Epidermal melanocyte (primary cell): ENCODE measurements around the gene NECAB2.

ENCODE experiments used
- DNase-seq: peaks from one replicate; pipeline ENCODE4 v3.0.0; 2011; ENCODE audit warnings: low spot score; ENCODE audit not compliant: insufficient read length

Gene NECAB2

DNA sequence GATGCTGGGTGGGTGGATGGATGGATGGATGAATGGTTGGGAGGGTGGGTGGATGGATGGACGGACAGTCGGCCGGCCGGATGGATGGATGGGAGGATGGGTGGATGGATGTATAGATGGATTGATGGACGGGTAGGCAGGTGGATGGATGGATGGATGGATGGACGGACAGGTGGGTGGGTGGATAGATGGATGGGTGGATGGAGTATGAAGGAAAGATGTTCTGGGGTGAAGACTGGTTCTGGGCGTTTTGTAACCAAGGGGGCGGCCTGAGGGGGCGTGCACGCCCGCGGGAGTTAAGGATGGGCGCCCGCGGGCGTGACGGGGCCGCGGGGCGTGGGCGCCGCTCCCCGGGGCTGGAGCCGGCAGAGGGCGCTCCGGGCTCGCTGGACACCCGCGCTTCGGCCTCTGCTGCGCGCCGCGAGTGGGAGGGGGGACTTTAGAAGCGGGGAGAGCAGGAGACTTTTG is at the start of gene NECAB2:
Gene NECAB2, plus strand, starts transcription at position 407 of the 468 bp plus-strand sequence. CDS start 405 bp downstream, outside the sequence.
- peak; percentile 70 for DNase-seq

DNA sequence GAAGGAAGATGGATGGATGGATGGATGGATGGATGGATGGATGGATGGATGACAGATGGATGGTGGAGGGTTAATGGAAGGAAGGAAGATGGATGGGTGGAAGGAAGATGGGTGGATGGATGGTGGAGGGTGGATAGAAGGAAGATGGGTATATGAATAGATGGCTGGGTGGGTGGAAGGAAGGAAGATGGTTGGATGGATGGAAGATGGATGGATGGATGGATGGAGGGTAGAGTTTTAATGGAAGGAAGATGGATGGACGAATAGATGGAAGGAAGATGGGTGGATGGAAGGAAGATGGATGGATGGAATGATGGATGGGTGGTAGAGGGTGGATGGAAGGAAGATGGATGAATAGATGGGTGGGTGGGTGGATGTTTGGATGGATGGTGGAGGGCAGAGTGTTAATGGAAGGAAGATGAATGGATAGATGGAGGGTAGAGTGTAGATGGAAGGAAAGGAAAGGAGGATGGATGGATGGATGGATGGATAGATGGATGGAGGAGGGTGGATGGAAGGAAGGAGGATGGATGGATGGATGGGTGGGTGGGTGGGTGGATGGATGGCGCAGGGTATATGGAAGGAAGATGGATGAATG is 47.1 kb upstream of the NECAB2 start:
- DNase-seq = no peak

DNA sequence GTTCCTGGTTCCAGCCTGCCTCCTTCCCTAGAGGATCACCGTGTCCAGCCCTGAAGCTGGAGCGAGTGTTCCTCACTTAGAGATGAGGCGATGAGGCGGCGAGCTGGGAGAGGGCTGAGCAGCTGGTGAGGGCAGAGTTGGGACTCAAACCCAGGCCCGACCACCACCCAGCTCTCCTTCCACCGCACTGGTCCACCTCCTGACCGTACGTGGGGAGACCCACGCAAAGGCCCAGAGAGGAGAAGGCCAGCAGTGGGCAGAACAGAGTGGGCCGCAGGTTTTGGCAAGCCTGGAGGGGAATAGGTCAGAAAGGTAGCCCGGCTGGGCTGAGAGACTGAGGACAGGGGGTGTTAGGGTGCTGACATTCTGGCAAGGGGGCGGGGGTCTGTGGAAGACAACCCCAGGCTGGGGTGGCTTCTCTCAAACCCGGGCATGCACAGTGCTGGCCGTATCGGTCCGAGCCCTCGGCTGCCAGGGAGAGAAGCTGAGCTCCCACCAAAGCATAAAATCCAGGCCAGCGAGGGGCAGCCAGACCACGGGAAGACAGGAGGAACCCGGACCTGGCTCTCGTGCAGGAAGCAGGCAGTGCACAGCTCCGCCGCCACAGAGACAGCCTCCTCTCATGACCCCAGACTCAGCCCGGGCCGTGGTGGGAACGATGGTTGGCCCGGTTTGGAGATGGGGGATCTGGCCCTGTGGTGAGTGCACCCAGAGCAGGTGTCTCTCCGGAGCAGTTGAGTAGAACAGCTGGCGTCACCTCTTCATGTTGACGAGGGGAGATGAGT is 44.3 kb upstream of the NECAB2 start:
- no peak for DNase-seq

DNA sequence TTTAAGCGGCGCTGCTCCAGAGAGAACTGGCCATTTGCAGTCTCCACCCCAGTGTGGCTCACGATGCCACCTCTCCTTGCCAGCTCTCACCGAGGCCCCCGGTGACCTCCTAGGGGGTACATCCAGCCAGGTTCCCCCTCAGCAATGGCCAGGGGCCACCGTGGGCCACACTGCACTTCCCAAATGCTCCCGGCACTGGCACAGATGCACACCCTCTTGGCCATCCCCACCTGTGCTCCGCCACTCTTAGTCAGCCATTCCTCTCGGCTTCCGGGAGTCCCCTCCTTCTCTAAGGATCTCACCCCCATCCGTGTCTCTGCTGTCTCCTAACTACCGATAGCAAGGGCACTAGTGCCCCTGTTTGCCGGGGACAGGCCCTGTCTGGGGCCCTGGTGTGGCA is 43.4 kb upstream of the NECAB2 start:
- DNase-seq = no peak

DNA sequence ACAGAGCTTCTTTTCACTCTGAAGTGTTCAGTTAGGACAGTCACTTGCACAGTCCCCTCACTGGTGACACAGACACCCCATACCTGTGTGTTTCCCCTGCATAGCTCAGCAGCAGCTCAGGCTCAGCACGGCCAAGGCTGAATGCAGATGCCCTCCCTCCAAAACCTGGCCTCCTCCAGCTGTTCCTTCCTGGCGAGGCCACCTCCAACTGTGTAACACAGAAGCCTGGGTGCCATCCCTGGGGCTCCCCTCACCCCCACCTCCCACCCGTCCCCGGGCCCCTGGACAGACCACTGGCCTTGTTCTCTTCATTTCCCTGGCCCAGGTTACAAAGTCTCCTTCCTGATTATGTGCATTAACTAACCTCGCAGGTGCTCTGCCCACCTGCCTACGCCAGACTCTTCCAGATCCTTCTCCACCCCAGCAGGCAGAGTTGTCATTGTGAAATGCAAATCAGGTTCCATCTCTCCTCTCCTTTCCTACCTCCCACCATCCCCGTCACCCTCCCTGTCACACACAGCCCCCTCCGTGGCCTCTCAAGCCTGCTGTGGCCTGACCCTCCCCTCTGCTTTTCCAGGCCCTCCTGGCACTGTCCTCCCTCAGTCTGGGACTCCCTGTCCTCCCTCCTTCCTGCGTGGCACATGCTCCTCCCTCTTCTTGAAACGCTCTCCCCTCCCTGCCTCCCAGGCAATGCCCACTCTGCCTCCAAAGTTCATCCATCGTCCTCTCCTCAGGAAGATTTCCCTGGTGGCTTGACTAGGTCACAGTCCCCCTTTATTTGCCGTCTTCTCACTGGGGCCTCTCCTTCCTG is 42.7 kb upstream of the NECAB2 start:
- no peak for DNase-seq

DNA sequence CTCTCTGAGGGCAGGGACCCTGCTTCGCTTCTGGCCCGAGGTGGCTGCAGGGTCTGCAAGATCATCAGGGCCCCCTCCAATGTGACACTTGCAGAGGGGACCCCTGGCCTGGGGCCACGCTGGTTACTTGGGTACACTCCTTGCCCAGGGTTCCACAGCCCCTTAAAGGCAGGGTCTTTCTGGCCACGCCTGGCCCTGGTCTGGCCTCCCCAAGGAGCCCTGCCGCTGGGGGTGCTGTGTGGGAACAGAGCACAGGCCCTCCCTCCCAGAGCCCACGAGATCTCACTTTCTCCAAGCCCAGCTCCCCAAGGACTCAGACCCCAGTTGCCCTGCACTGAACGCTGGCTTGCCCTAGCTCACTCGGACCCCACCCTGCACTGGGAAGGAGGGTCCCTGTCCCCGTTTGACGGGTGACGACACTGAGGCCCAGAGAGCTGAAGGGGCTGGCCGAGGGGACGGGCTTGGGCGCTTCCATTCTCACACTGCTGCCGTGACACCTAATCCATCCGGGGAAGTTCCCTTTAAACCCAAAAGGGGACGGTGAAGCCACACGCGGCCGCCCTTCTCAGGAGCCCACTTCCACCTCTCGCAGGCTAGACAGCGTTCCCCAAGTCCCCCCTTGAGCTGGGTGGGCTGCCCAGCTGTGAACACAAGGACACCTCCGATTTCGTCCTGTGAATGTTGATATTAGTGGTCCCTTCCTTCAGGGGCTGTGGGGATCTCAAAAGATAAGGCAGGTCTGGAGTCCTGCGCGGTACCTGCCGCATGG is 41.9 kb upstream of the NECAB2 start:
- DNase-seq = no peak

DNA sequence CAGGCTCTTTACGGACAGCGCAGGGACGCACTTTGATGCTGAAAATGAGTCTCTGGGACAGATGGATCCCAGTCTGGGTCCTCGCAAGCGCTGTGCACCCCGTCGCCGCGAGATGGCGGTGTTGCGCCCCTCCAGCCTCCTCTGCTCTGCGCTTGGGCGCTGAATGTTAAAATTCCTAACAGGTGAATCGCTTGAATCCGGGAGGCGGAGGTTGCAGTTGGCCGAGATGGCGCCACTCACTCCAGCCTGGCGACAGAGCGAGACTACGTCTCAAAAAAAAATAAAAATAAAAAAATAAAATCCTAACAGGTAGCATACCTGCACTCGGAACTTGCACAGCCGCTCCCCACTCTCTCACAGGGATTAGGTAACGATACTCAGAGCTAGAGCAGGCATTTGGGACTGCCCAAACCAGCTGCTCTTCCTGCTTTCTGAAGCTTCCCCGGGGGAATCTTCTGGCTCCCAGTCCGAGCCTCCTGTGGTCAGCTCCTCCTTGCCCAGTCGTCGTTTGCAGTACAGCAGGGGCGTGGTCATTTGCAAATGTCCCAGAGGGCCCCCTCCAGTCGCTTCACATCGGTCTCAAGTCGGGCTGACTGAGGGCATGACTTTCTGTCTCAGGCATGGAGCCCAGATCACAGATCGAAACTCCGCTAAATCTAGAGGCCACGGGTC is 41.2 kb upstream of the NECAB2 start:
- DNase-seq = peak; percentile 86

DNA sequence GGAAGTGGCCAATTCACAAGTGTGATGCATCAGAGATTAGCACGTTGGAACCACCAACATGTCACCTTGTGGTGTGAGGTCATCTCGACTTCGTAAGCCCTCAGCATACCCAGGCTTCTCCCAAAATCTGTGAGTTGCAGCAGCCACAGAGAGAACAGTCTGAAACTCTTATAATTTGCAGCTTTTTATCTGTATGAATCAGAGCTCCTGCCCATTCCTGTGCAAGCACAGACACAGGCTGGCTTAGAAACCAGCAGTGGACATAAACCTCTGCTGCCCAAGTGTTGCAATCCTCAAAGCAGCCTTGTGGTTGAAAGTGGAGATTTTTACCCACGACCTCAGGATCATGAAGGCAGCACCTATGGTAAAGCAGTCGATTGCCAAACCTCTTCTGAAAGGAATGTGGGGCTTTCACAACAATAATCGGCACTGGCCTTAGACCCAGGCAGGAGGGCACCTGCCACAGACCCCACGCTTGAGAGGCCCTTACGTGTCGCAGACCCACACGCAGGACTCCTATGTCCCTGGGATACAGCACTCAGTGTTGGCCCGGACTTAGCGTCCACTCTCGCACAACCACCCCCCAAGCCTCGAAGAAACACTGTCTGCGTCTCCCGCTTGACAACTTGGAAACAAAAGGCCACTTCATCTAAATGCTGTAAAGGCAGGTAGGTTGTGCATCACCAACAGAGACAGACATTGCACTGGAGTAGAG is 39.5 kb upstream of the NECAB2 start:
- no peak for DNase-seq

DNA sequence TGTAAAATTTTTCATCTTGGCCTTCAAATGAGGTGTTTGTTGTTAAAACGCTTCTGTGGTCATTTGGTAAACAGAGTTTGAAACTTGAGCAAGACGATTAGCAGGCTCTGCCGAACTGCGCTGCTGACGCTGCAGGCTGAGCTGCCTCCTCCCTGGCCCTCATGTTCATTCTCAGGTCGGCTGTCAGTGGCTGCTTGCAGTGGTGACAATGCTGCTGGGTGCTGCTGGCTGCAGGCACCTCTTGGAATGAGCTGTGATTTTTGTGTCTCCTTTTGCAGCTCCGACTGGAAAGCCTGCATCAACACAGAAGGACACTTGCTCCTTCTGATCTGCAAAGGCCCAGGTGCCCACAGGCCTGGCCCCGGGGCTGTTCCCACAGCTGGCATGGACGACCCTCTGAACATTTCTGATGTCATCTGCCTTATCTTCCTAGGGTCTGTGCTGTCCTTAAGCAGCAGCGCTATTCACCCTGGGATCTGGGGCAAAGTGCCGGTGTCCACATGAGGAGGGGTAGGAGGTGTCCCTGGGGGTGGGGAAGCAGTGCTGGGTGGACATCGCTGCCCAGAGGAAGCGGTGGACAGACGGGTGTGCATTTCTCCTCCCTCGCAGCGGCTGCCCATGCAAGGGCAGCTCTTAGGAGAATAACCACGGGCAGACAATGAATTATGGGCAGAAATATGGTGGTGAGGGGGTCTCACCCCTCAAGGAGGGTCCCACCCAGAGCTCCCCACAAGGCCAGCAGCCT is 38.1 kb upstream of the NECAB2 start:
- DNase-seq = no peak

DNA sequence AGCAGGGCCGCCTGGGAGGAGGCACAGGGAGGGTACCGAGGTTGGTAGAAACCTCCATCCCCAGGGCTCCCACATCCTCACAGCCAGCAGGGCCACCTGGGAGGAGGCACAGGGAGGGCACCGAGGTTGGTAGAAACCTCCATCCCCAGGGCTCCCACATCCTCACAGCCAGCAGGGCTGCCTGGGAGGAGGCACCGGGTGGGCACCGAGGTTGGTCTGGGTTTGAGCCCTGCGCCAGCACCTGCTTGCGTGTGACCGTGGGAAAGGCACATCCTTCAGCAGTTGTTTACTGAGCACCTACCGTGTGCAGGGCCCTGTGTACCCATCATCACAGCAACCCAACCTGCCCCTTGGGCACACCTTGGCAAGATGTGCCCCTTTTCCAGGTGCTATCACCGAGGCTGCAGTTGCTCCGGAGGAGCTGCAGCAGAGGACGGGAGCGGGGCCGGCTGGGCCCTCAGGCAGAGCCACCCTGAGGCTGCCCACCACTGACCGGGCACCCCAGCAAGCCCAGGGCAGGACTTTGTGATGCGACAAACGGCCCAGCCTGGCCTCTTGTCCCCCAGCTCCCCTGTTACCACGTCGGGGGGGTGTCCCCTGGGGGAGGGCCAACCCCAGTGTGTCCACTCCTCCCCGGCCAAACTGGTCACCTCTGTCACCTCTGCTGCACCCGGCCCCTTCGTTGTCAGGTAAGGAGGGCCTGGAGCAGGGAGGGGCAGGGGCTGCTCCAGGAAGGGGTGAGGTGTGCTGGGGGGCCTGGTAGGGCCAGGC is 37.1 kb upstream of the NECAB2 start:
- no peak for DNase-seq

DNA sequence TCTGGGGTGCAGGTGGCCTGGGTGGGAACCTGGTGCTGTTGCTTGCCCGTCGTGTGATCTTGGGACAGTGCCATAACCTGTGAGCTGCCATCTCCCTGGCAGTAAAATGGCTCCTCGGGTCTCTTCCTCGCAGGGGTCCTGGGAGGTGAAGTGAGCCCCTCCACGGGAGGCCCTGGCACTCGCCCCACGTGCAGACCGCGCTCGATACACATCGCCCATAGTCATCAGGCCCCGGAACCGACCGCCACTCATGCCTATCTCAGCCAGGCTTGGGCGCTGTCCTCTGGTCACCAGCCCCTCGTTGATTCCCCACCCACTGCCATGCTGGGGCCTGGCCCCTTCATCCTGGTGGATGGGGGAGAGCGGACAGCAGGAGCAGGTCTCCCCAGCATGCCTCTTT is 36.5 kb upstream of the NECAB2 start:
- DNase-seq = no peak

DNA sequence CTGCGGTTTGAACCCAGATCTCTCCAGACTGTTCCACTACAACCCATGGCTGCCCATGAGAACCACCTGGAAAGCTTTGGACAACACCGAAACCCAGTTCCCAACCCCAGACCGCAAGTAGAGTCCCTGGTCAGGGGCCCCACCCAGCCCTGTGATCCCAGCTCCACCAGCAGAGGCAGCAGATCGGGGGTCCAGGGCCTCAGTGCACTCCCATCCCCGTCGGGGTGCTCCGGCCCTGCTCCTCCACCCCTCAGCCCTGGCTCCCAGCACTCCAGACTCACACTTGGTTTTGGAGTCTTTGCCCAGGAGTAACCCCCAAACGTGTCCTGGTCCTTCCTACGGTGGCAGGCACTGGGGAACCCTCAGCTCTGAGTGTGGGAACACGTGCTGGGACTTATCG is 35.7 kb upstream of the NECAB2 start:
- no peak for DNase-seq

DNA sequence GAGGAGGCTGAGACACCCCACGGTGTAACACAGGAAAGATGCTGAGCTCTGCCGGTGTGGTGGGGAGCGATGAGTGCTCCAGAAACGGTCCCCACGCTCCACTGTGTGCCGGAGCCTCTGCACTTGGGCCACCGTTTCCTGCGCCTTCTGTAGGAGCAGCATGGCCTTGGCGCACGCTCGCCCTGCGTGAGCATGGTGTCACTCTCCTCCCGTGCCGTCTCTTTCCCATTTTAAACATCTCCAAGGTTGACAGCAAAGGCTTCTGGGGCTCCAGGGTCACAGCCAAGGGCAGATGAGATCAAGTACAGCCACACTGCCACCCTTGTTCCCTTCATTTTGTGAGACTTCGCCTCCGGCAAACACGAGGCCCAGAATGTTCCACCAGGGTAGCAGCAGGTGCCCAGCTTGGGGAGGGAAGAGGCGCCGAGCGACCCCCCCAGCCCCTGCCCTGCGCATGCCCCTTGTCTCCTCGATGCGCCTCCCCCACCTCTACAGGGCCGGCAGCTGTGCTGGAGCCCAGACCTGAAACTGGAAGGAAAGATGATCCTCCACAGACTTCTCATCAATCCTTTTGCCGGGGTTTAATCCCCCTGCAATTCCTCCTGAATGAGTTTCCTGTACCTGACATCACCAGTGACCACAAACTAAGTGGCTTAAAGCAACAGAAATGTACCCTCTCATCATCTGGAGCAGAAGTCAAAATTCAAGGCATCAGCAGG is 34.9 kb upstream of the NECAB2 start:
- no peak for DNase-seq

DNA sequence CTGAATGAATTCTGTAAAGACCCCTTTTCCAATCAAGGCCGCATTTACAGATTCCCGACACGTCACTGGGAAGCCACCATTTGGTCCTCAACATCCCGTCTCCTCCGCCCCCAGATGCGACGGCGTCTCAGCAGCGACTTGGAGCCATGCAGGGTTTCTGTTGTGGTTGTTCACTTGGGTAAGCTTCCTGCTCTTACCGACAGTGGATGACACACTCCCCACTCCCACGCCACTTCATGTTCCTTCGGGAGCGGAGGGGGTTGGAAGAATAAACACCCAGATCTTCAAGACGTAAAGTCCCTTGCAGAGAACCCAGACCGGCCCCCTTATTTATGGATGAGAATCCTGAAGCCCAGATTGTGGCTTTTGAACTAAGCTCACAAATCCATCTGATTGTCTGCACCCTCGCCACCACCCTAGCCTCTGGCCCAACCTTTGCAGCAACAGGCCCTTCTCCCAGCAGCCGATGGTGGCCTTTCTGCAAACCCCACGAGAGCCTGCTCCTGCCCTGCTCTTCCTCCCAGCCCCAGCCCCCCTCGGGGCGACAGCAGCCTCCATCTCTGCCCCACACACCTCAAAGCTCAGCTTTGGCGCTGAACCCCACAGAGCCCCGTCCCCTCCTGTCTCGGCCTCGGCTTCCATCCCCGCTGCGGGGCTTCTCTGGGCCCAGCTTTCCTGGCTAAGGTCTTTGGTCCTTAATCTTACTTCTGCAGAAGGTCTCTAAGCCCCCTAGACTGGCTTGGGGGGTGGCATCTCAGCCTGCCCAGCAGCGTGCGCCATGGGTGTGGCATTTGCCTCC is 34.0 kb upstream of the NECAB2 start:
- no peak for DNase-seq

DNA sequence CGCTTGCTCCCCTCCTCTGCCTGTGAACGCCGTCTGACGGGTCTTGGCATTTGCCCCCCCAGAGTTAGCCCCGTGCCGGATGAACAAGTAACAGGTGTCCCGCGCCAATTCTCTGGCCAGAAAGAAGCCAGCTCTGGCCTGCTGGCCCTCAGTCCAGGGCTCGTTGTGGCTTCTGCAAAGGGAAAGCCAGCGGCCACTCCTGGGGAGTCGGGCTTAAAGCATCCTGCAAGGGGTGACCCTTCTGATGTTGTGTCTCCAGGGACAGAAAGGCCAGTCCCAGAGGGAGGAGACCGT is 33.4 kb upstream of the NECAB2 start:
- no peak for DNase-seq

DNA sequence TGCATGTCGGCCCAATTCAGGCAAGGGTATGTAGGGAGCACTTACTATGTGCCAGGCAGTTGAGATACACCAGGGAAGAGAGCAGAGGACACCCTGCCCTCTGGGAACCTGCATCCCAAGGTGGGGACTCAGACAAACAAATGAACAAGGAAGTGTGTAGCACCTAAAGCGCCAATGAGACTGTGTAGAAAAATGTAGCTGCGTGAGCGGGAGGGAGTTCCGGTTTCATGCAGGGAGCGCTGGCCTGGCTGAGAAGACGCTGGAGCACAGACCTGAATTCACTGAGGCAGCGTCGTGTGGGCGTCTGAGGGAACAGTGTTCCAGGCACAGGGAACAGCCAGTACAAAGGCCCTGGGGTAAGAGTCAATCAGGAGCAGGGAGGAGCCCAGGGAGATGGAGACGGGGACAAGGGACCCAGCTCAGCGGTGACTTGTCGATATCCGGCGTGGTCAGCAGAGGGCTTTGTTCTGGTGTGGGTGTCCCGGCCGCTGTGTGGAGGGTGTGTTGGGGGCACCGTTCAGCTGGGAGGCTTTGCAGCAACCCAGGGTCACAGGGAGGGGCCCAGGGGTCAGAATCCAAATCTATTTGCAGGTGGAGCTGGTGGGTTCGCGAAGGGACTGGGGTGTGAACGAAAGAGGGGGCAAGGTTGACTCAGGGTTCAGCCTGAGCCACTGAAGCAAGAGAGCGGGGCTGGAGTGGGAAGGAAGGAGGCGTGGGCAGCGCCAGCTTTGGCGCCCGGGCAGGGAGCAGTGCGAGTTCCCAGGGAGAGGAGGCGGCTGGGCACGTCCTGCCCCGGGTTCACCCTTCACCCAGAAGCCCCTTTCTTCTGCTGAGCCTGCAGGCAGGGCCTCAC is 32.8 kb upstream of the NECAB2 start:
- no peak for DNase-seq

DNA sequence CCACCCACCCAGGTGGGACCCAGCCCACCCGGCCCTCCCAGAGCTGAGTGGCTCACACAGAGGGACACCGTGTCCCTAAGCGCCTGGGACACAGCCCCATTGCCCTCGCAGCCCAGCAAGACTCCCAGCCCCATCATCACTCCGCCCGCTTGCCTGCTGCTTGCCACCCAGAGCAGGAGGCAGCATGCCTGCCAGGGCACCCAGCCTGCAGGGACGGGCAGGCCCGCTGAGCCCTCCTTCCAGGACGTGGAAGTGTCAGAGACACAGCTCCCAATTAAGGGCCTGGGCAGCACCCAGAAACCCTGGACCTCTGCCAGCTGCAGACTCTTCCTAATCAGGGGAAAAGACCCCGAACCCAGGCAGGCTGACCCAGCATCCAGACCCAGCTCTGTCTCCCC is 32.2 kb upstream of the NECAB2 start:
- no peak for DNase-seq
